PC-9 (cell line): Measurements from ENCODE around the gene TMEM270.

Experiments used
- EZH2 ChIP-seq: fragments of 200-600 bp; sonication (generic); IDR thresholded peaks from 2 replicates; pipeline ENCODE4 v1.8.0; 2017; ENCODE audit warnings: antibody characterized with exemption, low read depth
- TF ChIP-seq, protein P1 (sequence below): fragments of 200-600 bp; sonication (generic); conservative IDR thresholded peaks from 2 replicates; pipeline ENCODE4 v1.6.1; 2017; ENCODE audit warnings: mixed run types, antibody characterized with exemption, mild to moderate bottlenecking, moderate library complexity

DNA sequence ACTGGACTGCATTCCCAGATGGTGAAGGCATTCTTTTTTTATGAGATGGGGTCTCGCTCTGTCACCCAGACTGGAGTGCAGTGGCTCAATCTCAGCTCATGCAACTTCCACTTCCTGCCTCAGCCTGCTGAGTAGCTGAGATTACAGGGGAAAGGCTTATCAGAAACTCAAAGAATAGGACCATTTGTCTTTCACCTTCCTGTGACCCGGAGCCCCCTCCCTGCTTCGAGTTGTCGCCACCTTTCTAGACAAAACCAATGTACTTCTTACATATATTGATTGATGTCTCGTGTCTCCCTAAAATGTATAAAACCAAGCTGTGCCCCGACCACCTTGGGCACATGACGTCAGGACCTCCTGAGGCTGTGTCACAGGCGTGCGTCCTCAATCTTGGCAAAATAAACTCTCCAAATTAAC lies 16.8 kb upstream of the TMEM270 start:
- no peak for TF ChIP-seq EZH2
- TF ChIP-seq, protein P1, sequence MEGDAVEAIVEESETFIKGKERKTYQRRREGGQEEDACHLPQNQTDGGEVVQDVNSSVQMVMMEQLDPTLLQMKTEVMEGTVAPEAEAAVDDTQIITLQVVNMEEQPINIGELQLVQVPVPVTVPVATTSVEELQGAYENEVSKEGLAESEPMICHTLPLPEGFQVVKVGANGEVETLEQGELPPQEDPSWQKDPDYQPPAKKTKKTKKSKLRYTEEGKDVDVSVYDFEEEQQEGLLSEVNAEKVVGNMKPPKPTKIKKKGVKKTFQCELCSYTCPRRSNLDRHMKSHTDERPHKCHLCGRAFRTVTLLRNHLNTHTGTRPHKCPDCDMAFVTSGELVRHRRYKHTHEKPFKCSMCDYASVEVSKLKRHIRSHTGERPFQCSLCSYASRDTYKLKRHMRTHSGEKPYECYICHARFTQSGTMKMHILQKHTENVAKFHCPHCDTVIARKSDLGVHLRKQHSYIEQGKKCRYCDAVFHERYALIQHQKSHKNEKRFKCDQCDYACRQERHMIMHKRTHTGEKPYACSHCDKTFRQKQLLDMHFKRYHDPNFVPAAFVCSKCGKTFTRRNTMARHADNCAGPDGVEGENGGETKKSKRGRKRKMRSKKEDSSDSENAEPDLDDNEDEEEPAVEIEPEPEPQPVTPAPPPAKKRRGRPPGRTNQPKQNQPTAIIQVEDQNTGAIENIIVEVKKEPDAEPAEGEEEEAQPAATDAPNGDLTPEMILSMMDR = no peak
